GM19239 (cell line): Measurements from ENCODE around the gene TNNC1.

Experiments
- DNase-seq: peaks from one replicate; pipeline ENCODE4 v3.0.0; 2011; ENCODE audit warnings: low spot score; ENCODE audit not compliant: insufficient read length
- FAIRE-seq: peaks from 2 replicates; lab custom pipeline; 2011; peaks lifted over from hg19 to GRCh38; lab: Jason Lieb, UNC

Gene TNNC1

GRCh38 chr3:52484680-52485461 is 31.0 kb upstream of the TNNC1 start:
- FAIRE-seq: no peak
- no peak for DNase-seq

- FAIRE-seq (no peak), DNase-seq (no peak)
Observed at GRCh38 chr3:52483577-52484381, 29.9 kb upstream of the TNNC1 start.

- FAIRE-seq (no peak), DNase-seq (no peak)
Observed at GRCh38 chr3:52483081-52483480, 29.2 kb upstream of the TNNC1 start.

- DNase-seq (no peak), FAIRE-seq (no peak)
Observed at GRCh38 chr3:52481819-52482521, 28.1 kb upstream of the TNNC1 start.

GRCh38 chr3:52480768-52481715 is 27.2 kb upstream of the TNNC1 start:
- FAIRE-seq (no peak), DNase-seq (no peak)

GRCh38 chr3:52479877-52480575 is 26.2 kb upstream of the TNNC1 start:
- DNase-seq (no peak), FAIRE-seq (no peak)

GRCh38 chr3:52479037-52479876 is 25.4 kb upstream of the TNNC1 start:
- FAIRE-seq (no peak), DNase-seq (no peak)

GRCh38 chr3:52477796-52478095 is 23.9 kb upstream of the TNNC1 start:
- FAIRE-seq (no peak), DNase-seq (no peak)

- DNase-seq (no peak), FAIRE-seq (no peak)
Observed at GRCh38 chr3:52477076-52477795, 23.4 kb upstream of the TNNC1 start.

GRCh38 chr3:52473026-52473425 is 19.2 kb upstream of the TNNC1 start:
- FAIRE-seq: no peak
- no peak for DNase-seq

GRCh38 chr3:52472239-52473000 is 18.6 kb upstream of the TNNC1 start:
- no peak for FAIRE-seq

GRCh38 chr3:52471371-52472238 is 17.8 kb upstream of the TNNC1 start:
- DNase-seq: no peak
- no peak for FAIRE-seq

More at GRCh38 chr3:52472239-52473000, 18.6 kb upstream of the TNNC1 start:
- no peak for DNase-seq

GRCh38 chr3:52470920-52471319 is 17.1 kb upstream of the TNNC1 start:
- FAIRE-seq (no peak), DNase-seq (no peak)

GRCh38 chr3:52469001-52469400 is 15.2 kb upstream of the TNNC1 start:
- no peak for DNase-seq

GRCh38 chr3:52468336-52468735 is 14.5 kb upstream of the TNNC1 start:
- DNase-seq (no peak), FAIRE-seq (no peak)

More at GRCh38 chr3:52469001-52469400, 15.2 kb upstream of the TNNC1 start:
- FAIRE-seq: no peak

- no peak for FAIRE-seq
- DNase-seq: no peak
Observed at GRCh38 chr3:52463416-52463815, 9.6 kb upstream of the TNNC1 start.
